ENCODE data around the gene SAMD4A. TPM values are rescaled to one million over a fixed set of nuclear protein-coding genes. Genes with fewer than 3 reads are reported as not detected.

Gene SAMD4A
- total RNA-seq, 1 experiment from 2014 or later = 18.3 TPM

DNA sequence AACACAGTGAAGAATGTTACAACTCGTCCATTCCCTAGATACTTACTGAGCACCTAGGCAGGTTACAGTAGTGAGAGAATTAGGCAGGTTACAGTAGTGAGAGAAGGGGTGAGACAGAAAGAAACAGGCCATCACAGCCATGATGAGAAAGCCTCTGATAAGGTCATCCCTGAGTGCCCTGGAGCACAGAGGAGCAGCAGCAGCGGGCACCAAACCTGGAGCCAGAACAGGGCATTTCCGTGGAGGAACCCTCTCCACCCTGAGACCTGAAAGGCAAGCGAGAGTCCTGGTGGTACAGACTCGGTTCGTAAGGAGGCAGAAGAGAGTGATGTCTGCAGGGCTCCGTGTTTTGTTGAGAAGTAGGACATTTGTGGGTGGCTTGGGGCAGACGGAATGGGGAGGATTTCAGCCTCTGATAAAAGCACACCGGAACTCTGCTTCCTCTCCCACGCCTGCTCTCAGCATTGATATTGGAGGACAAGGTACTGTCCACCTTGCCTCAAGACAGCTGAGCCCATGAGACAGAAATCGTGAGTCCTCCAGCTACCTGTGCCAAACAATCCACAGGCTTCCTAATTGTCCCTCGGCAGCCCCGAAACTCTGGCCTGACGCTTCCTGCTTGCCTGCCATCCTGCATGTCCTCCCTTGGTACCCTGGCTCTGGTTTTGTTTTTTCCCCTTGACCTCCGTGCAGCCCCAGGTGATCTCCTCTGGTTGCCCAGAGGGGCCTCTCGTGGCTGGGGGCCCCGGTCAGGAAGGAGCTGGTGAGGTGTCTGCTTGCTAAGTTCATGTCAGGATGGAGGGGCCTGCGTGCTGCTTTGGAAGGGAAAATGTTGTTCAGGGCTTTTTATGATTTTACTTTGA lies 199.6 kb downstream of the SAMD4A start:
- ChIA-PET POLR2A (ENCODE audit: unreplicated experiment) (interaction anchor here (0.5 kb wide), 1 partner anchor 64 kb away, joined by 3 read pairs; no protein-coding TSS in a partner anchor), CTCF (interaction anchor here (0.6 kb wide), 1 partner anchor 1480 kb away, joined by 3 read pairs; no protein-coding TSS in a partner anchor)
- Histone ChIP-seq H3F3A (ENCODE audit: insufficient read depth, low read depth) (no peaks in the 10 kb centered on the region; the same call in 1 of the 2 replicates), H3K4me3 (no peak overlapping the region), H3K4me1 (replicated peaks; ENCODE audit: insufficient read depth) (0 out of 2 replicates have a peak, but pooled peaks cover under 1% of the 10 kb centered on the region), H3K27me3 (ENCODE audit: insufficient read depth, low read depth) (no peaks in the 10 kb centered on the region), H3K4me2 (no peak overlapping the region), H3K79me2 (ENCODE audit: low read depth) (no peaks in the 10 kb centered on the region), H4K20me1 (ENCODE audit: insufficient read depth) (no peaks in the 10 kb centered on the region), H3K9me2 (ENCODE audit: insufficient read depth) (no peaks in the 10 kb centered on the region), H3K9me3 (ENCODE audit: insufficient read depth, low read depth) (no peaks in the 10 kb centered on the region), H3K36me3 (ENCODE audit: low read depth) (no peaks in the 10 kb centered on the region), H3K27ac (no peak overlapping the region), H2AFZ (no peak overlapping the region)
- no TSS peak for BruUV-seq (replicated peaks)
- no peak for DNase-seq
- intact Hi-C loops (cut with micrococcal nuclease; ENCODE audit: unreplicated experiment) = no loop called here
- no peak for TF ChIP-seq EZH2 (IDR thresholded peaks at IDR 0.05; ENCODE audit: low read depth)
- TF ChIP-seq, protein P1, sequence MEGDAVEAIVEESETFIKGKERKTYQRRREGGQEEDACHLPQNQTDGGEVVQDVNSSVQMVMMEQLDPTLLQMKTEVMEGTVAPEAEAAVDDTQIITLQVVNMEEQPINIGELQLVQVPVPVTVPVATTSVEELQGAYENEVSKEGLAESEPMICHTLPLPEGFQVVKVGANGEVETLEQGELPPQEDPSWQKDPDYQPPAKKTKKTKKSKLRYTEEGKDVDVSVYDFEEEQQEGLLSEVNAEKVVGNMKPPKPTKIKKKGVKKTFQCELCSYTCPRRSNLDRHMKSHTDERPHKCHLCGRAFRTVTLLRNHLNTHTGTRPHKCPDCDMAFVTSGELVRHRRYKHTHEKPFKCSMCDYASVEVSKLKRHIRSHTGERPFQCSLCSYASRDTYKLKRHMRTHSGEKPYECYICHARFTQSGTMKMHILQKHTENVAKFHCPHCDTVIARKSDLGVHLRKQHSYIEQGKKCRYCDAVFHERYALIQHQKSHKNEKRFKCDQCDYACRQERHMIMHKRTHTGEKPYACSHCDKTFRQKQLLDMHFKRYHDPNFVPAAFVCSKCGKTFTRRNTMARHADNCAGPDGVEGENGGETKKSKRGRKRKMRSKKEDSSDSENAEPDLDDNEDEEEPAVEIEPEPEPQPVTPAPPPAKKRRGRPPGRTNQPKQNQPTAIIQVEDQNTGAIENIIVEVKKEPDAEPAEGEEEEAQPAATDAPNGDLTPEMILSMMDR (conservative IDR thresholded peaks at IDR 0.05) = no peak

GRCh38 chr14:54767139-54767431 lies 200.2 kb downstream of the SAMD4A start:
- Histone ChIP-seq H3K79me2 (ENCODE audit: low read depth) (no peaks in the 10 kb centered on the region), H3K9me3 (ENCODE audit: insufficient read depth, low read depth) (no peaks in the 10 kb centered on the region), H3K27ac (no peak overlapping the region), H2AFZ (no peak overlapping the region), H3K4me3 (no peak overlapping the region), H3K4me2 (no peak overlapping the region), H3K4me1 (replicated peaks; ENCODE audit: insufficient read depth) (peaks cover 6% of the 10 kb centered on the region), H4K20me1 (ENCODE audit: insufficient read depth) (no peaks in the 10 kb centered on the region), H3K27me3 (ENCODE audit: insufficient read depth, low read depth) (no peaks in the 10 kb centered on the region), H3K36me3 (ENCODE audit: low read depth) (no peaks in the 10 kb centered on the region), H3K9me2 (ENCODE audit: insufficient read depth) (no peaks in the 10 kb centered on the region), H3F3A (ENCODE audit: insufficient read depth, low read depth) (peaks cover 5% of the 10 kb centered on the region)
- no peak for DNase-seq
- TF ChIP-seq EZH2 (IDR thresholded peaks at IDR 0.05; ENCODE audit: low read depth) = no peak
- TF ChIP-seq, protein P1 (conservative IDR thresholded peaks at IDR 0.05) = no peak
- intact Hi-C loops (cut with micrococcal nuclease; ENCODE audit: unreplicated experiment) = no loop called here
- no TSS peak for BruUV-seq (replicated peaks)
- CTCF ChIA-PET = interaction anchor here (0.6 kb wide), 1 partner anchor 1479 kb away, joined by 3 read pairs; no protein-coding TSS in a partner anchor
- POLR2A ChIA-PET (ENCODE audit: unreplicated experiment) = no interaction called here

GRCh38 chr14:54767450-54767849 lies 200.5 kb downstream of the SAMD4A start:
- Histone ChIP-seq H3K27ac (no peak overlapping the region), H3K4me2 (no peak overlapping the region), H3K4me3 (no peak overlapping the region), H4K20me1 (ENCODE audit: insufficient read depth) (no peaks in the 10 kb centered on the region), H3F3A (ENCODE audit: insufficient read depth, low read depth) (peaks cover 9% of the 10 kb centered on the region), H3K36me3 (ENCODE audit: low read depth) (no peaks in the 10 kb centered on the region), H3K27me3 (ENCODE audit: insufficient read depth, low read depth) (no peaks in the 10 kb centered on the region), H3K9me2 (ENCODE audit: insufficient read depth) (no peaks in the 10 kb centered on the region), H3K4me1 (replicated peaks; ENCODE audit: insufficient read depth) (peaks cover 9% of the 10 kb centered on the region), H2AFZ (no peak overlapping the region), H3K79me2 (ENCODE audit: low read depth) (no peaks in the 10 kb centered on the region), H3K9me3 (ENCODE audit: insufficient read depth, low read depth) (no peaks in the 10 kb centered on the region)
- no peak for TF ChIP-seq EZH2 (IDR thresholded peaks at IDR 0.05; ENCODE audit: low read depth)
- TF ChIP-seq, protein P1 (conservative IDR thresholded peaks at IDR 0.05) = no peak
- ChIA-PET POLR2A (ENCODE audit: unreplicated experiment) (no interaction called here), CTCF (interaction anchor here (0.6 kb wide), 3 partner anchors 203 to 1479 kb away, joined by 3 to 4 read pairs (median 4); no protein-coding TSS in a partner anchor)
- intact Hi-C loops (cut with micrococcal nuclease; ENCODE audit: unreplicated experiment) = no loop called here
- no TSS peak for BruUV-seq (replicated peaks)
- DNase-seq = no peak

Data from PC-9 (cell line).